Hypothalamus (tissue), 51 donors: ENCODE data around the gene KLHL29.

Experiments
- DNase-seq, 51 donors: peaks; one replicate each; lab custom pipeline; 2025; lab: John Stamatoyannopoulos, UW

KLHL29 gene

DNA sequence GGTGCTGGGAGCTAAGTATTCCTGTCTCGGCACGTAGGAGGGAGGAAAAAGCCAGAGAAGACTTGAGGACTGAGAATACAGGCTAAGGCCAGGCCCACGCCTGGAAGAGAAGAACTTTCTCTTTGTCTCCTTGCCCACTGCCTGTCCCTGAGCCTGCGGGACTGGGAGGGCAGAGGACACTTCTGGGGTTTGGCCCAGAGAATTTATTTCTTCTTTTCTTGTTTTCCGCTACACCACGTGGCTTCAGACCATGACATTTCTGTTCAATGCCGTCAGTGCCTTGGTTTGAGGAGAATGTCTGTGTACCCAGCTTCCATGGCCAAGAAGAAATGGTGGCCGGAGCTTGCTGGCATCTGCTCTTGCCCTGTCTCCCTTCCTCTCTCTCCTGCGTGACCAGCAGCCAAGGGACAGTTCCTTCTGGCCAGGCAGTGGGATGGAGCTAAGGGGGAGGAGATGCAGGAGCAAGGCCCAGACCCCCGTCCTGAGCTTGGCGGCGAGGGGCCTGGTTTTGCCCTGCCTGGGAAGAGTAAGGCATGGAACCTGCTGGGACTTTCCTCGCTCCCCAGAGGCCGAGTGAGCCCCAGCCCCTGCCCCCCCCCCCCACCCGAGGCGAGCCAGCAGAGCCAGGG lies 140.3 kb downstream of the KLHL29 start:
- DNase-seq = peak in 2 of 51 donors; percentile 14 to 16

DNA sequence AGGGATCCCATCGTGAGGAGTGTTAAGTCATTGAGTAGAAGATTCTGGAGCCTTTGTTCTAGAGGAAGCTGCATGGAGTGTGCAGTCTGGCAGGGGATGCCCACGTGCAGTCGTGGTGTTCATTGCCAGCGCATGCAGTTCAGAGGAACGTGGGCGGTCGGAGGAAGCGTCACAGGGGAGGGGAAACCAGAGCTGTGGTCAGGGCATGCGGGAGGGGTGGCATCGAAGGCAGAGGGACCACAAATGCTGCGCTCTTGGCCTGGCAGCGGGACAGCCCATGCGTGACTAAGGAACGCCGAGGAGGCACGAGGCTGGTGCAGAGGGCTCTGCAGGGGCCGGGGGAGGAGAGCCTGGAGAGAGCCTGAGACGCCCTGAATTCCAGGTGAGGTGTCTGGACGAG lies 141.1 kb downstream of the KLHL29 start:
- no peak for DNase-seq

DNA sequence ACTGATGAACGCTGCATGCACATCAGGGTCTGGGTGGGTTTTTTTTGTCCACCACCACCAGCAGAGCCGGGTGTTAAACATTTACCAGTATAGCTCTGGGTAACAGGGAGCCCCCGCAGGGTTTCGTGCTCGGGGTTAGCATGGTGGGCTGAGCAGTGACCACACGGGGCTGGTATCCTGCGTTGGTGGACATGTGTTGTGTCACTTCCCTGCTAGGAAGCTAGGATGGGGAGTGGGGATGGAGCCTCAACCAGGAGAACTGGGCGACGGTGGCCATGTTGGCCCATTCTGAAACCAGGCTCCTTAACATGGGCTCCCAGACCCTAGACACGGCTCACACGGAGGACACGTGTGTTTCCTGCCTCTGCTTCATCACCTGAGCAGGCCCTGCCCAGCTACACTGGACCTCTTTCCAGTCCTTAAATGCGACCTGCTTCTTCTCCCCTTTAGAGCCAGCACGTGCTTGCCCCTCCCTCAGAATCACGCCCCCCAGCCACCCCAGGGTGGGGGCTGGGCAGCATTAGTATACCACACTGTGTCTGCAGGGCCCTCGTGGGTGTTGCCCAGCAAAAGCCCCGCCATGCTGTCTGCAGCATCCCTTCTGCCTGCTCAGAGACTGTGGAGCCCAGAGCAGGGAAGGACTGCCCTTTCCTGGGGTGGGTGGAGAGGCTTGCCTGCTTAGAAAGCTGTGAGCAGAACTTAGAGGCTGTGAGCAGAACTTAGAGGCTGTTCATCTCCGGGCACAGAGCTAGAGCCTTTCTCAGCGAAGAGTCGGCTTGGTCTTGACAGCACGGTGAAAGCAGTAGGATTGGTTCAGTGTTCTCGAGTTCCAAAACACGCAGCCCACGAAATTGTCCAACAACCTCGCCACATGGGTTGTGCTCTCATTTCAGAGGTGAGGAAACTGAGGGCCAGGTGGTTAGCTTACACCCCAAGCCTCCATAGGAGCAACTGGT lies 142.1 kb downstream of the KLHL29 start:
- DNase-seq = no peak

DNA sequence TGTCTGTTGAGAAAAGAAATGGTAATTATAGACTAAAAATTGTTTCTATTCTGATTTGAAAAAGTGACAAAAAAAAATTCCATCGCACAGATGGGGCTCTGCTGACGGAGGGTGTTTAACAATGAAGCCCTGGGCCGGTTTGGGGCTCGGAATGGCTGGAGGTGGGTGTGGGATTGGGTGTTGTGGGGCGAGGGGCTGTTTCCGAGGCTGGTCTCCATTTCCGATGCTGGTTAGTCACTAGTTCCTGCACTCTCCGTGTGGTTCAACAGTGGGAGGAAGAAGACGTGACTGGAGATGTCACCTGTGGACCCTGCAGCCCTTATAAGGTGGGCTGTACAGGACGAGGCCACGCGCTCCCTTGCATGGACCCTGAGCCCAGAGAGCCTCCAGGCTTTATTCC lies 143.2 kb downstream of the KLHL29 start:
- DNase-seq = no peak

DNA sequence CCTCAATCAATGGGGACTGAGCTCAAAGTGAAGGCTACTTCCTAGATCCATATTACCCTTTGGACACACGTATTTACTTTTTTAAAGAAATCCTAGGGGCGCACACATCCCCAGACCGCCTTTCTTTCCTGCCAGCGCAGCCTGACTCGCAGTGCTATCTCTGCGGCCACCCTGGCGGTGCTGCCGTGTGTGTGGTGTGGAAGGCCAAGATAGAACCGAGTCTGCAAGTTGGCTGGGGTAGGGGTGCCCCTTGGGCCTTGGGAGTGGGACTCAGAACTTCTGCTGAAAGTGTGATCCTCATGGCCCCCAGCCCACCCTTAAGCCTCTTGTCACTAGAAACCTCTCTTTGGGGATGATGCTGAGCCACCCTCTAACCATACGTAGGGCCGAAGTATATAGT lies 143.7 kb downstream of the KLHL29 start:
- no peak for DNase-seq

DNA sequence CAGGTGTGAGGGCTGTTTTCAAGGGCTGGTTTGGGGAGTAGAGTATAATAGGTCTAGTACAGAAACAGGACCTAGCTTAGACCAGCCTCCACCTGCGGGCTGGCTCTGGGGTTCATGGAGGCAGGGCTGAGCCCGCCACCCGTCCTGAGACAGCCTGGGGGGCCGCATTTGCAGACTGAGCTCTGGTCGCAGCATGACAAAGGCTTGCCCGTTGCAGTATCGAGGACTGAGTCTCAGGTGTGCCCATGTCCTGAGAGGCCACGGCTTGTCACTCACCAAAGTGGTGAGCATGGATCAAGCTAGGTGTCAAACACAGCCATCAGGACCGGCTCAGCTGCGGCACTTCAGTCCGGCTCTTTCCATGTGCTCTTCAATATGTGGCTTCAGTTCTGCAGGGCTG lies 144.7 kb downstream of the KLHL29 start:
- no peak for DNase-seq

DNA sequence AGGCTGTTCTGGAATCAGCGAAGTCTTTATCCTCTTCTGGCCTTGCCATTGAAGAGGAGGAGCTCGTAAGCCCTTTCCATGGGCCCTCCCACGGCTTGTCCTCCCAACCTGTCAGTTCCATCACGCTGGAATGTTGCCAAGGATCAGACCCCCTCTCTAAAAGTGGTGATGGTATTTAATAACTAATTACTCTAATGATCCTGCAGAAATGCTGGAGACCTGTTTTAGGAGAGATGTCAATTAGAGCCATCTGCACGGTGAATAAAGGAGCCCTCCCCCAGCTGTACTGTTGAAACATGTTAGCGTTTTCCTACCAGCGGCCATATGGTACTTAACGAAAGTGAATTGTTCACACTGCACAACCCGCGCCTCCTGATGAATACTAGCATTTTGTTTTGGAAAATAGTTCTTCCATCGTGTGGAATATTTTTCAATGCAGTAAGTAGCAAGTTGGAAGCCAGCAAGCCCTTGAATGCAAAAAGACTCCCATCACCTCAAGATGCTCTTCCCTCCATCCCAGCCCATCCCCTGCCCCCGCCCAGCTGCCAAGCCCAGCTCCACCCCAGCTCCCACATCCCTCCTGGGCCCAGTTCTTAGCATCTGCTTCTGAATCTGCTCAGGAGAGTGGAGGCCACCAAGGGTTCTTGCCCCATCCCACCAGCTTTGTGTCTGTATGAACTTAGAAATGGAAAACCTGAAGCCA lies 145.4 kb downstream of the KLHL29 start:
- DNase-seq = no peak

DNA sequence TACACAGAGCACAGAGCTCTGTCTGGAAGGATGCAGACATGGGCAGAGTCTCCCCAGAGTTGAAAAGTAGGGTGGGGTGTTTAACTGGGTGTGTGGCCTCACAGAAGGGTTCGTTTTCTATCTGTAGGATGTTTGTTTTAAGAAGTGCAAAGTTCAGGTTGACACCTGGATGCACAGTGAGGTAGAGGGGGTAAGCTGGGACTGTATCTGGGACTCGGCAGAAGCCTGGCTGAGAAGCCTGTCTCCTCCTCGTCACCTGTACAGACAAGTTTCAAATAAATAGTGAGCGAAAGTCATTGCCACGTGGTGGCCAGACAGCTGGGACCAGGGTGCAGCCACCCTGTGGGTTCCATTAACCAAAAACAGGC lies 145.9 kb downstream of the KLHL29 start:
- DNase-seq = no peak

DNA sequence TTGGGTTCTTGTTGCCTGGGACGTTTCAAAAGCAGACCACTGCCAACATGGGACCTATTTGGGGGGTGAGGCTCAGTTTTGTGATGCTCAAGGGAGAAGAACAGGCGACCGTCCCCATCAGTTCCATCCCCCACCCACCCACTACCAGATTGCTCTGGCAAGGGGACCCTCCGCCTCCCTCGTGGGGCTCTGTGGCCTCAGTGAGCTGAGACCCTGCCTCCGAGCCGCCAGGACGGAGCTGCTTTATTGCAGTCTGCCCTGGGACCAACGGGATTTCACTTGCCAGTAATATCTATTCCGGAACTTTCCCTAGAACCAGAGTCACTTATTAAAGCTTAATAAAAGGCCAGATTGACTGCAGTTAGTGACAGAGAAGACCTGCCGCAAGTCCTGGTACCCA lies 146.3 kb downstream of the KLHL29 start:
- DNase-seq = no peak

DNA sequence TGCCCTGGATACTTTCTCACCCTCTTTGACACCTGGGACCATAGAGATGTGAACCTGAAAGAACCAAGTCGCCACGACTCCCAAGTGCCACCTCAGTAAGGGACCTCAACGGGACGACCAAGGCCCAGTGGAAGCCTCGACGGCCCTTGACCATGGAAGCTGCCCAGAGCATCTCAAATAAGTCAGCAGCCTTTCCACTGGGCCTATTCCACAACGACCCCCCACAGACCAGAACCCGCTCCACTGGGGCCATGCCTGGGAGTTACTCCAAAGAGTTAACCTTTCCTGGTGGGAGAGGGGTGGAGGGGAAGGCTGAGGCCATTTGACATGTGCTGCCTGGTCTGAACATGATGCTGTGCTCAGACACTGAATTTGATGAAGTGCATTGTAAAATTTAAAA lies 146.9 kb downstream of the KLHL29 start:
- DNase-seq = no peak

DNA sequence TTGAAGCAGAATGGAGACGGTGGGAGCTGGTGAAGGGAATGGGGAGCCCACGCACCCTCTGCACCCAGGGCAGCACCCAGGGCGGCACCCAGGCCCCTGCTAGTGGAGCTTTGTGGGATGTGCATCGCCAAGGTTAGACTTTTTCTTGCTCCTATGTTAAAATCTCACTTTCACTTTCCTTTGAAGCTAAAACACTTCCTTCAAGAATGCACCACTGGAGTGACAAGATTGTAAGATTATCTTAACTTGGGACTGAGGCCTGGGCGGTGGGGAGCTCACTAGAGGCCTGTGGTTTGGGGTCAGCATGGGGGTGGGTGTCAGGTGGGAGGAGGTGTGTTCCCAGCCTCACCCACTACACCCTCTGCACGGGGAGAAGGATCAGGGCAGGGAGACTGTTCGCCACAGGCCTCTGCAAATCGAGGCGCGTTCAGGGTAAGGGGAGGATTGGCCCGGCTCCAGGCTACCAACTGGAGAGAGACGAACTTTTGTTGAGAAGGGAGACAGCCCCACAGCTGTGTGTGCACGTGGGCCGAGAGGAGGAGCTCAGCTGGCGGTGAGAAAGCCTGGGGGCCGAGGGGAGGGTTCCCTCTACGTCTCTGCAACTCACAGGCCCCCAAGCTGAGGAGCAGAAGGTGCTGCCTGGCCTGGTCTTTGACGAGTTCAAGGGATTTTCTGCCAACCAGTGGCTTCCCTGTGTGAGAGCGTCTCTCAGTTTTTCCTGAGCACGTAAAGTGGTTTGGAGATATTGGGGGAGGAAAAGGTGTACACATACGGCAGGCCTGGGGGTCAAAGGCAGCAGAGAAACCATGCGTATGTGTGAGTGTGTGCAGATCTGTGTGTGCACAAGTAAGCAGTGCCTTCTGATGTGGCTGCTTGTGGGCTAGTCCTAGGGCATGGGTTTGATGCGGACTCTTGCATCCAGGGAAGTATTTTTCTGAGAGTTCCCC lies 147.7 kb downstream of the KLHL29 start:
- peak in 14 of 51 donors; percentile 10 to 51 (median 22) for DNase-seq

DNA sequence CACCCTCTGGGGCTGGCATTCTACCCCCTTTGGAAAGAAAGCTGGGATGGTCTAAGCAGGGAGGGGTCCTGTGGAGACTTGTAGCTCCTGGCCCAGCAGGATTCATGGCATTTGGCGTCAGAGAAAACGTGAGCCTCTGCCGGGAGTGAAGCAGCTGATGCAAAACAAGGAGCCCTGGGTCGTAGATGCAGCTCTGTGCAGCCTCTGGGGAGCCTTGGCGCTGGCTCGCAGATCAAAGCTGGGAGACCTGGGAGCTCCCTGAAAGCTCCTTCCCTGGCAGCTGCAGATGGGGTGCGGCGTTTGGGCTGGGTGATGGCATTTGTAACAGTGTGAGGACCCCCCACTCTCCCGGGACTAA lies 148.3 kb downstream of the KLHL29 start:
- peak in 1 of 51 donors; percentile 51 for DNase-seq

DNA sequence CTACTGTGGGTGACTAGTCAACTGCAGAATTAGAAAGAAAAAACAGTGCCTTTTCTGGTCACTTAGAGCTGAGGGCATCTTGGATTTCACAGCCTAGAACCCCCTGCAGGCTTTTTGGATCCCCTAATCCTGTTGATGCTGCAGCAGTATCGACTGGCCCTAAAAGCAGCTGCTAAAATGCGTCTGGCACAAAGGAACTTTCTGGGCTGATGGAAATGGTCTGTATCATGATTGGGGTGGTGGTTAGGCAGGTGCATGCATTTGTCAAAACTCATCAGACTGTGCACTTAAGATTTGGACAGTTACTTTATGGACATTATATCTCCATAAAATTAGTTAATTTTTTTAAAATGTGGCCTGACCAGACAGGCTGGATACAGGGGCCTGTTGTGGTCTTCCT lies 149.8 kb downstream of the KLHL29 start:
- no peak for DNase-seq

DNA sequence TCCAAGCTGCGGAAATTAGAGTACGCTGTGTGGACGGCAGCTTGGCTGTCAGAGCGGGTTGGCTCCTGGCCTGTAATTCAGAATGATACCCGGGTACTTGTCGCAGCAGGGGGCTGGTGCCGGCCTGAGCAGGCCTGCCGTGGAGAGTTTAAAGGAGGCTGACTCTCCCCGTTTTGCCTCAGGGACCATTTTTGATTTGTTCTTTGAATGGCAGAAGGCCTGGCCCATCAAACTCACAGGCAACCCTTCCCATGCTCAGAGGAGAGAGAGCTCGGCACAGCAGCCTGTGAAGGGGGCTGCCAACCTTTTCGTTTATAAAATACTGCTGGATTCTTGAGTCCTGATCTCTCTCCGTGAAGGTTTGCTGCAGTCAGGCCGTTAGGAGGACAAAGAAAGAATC lies 151.3 kb downstream of the KLHL29 start:
- no peak for DNase-seq

DNA sequence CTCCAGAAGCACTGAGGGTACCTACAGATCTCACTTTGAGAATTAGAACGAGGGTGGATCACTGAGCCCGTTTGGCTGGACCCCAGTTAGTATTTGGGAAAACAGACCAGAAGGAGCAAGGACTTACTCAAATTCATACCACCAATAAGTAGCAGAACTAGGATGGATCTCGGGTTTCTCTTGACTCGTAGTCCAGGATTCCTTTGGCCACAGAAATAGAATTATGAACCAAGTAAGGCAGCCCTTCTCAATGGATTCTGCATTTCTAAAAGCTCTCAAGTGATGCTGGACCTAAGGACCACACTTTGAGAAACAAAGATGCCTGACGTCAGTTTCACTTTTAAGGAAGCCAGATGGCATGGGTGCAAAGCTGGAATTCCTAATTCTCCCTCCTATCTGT lies 153.0 kb downstream of the KLHL29 start:
- DNase-seq = no peak

DNA sequence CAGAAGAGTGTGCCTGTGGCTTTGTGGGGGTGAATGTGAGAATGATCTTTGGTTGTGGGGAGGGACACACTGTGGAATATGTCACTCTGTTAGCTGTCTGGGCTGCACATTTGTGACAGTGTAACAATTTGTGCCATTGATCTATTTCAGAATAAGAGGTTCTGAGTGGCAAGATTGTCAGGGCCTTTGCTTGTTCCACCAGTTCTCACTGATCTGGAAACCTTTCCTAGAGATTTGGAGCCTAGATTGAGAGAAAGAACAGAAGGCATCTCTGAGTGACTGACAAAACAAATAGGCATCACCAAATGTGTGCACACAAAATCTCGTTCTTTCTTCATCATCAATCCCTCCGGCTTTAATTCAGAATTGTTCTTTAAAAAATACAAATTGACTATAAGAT lies 153.6 kb downstream of the KLHL29 start:
- DNase-seq = no peak

DNA sequence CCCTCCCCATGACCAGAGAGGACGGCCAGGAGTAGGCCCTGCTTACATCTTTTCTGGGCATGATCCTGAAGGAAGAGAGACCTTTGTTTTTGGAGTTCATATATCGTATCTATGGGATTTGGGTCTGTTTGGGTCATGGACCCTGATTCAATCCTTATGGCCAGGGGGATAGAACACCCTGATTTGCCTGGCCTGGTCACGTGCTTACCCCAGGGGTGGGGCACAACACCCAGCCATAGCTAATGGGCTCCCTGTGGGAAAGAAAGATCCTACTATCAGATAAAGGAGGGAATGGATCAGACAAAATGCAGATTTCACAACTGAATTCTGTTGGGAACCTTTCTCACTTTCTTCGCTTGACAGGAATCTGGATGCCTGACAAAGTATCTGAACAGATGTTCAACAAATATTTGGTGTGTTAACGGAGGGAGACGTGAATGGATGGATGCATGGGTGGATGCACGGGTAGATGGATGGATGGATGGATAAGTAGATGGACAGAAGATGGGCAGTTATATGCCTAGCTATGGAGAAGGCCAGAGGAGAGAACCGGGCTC lies 155.9 kb downstream of the KLHL29 start:
- no peak for DNase-seq

DNA sequence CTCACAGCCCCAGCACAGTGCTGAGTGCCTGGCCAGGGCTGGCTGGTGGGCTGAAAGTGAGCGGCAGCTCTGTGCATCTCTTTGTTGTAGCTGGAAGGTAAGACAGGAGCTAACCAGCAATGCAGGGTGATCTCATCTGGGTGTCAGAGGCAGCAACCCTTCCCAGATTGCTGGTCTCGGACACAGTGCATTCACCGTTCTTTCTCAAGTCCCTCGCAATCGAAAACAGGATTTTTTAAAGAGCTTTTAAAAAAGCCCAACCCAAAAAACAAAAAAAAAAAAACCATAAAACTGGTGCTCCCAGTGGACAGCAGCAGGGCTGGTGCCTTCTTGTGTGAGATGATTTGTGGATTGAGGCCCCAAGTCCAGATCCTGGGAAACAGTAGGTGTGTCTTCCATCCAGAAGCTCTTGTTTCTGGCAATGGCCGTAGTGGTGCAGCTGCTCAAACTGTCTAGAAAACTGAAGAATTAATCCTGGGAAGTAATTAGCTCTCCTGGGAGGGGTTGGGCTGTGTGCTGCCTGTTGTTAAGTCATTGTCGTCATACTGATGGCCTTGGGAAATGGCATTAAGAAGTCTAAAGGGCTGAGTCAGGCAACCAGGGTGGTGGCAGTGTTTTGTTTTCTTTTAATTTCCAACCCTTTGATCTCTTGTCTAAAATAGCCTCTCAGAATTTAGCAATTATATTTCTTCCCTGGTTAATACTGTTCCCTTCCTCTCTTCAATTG lies 156.7 kb downstream of the KLHL29 start:
- DNase-seq = no peak

DNA sequence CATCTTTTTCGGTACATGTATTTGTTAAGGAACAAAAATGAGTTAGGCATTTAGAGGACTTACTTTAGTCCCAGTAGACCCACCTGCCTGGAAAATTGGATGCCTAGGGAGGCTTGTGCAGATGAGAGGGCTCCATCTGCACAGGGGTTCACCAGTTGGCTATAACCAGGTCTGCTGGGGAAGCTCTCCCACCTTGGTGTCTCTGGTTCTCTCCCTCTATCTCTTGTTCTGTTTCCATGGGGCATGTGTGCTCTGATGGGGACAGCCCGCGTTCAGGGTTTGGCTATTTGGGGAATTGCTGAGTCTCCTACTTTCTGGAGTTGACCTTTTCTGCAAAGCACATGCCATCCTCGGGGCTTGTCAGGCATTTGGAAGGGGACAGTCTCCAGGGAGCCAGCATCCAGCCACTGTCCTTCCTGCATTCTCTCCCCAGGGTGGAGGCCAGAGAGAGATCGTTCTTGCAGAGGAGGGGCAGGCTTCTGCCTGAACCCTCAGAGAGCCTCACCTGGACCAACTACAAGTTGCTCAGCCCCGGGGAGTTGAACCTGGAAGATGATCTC lies 157.3 kb downstream of the KLHL29 start:
- DNase-seq = no peak
